C4-2B (cell line): ENCODE results near the gene TRIM62.

ENCODE experiments used
- ZFX ChIP-seq: fragments of 450-650 bp; IDR thresholded peaks from 2 replicates; pipeline ENCODE4 v1.6.1; 2017
- TF ChIP-seq, protein P1 (sequence below): fragments of 450-650 bp; conservative IDR thresholded peaks from 2 replicates; pipeline ENCODE4 v1.5.1; 2017; ENCODE audit warnings: mild to moderate bottlenecking

GRCh38 chr1:33211972-33212371 lies 30.1 kb upstream of the TRIM62 start:
- TF ChIP-seq, protein P1, sequence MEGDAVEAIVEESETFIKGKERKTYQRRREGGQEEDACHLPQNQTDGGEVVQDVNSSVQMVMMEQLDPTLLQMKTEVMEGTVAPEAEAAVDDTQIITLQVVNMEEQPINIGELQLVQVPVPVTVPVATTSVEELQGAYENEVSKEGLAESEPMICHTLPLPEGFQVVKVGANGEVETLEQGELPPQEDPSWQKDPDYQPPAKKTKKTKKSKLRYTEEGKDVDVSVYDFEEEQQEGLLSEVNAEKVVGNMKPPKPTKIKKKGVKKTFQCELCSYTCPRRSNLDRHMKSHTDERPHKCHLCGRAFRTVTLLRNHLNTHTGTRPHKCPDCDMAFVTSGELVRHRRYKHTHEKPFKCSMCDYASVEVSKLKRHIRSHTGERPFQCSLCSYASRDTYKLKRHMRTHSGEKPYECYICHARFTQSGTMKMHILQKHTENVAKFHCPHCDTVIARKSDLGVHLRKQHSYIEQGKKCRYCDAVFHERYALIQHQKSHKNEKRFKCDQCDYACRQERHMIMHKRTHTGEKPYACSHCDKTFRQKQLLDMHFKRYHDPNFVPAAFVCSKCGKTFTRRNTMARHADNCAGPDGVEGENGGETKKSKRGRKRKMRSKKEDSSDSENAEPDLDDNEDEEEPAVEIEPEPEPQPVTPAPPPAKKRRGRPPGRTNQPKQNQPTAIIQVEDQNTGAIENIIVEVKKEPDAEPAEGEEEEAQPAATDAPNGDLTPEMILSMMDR, result no peak
- no peak for TF ChIP-seq ZFX
